ENCODE results near the gene SYNE4.
A peak's percentile ranks its signal among the peaks of the same experiment; 100 is the strongest.

Gene SYNE4, protein sequence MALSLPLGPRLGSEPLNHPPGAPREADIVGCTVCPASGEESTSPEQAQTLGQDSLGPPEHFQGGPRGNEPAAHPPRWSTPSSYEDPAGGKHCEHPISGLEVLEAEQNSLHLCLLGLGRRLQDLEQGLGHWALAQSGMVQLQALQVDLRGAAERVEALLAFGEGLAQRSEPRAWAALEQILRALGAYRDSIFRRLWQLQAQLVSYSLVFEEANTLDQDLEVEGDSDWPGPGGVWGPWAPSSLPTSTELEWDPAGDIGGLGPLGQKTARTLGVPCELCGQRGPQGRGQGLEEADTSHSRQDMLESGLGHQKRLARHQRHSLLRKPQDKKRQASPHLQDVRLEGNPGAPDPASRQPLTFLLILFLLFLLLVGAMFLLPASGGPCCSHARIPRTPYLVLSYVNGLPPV
- long read RNA-seq: 0 reads

DNA sequence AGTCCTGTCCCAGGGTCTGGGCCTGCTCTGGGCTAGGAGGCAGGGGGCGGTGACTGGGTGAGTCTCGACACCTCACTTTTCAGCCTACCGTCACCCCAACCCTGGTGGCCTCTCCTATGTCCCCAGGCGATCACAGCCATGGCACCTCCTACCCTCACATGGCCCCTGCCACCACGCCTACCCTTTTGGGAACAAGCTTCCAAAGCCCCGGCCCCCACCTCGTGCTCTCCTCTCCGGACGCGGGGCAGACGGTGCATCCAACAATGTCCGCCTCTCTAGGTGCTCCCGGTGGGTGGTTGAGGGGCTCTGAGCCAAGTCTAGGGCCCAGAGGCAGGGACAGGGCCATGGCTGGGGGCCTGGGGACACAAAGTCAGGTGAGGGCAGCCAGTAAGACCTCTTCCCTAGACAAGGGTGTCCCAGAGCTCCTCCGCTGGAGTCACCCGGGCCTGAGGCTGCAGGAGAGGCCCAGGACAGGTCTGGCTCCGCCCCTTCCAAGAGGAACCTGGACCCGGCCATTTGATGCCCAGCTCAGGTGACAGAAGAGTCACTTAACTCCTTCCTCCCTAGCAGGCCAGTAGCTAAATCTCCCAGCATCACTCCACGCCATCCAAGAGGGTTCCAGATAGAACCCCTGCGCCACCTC, at the start of gene SYNE4:
SYNE4 (minus strand) TSS at position 478 of the 643 bp plus-strand sequence; CDS start at position 346, 132 bp downstream.
- H3K27ac ChIP-seq (replicated peaks): no peak within 1 kb of the TSS
- no peak for DNase-seq (ENCODE audit: low read depth in 1 of 2, low spot score in 1 of 2)
- no peak within 1 kb of the TSS for H3K4me3 ChIP-seq (replicated peaks; ENCODE audit: insufficient read depth, low read length)
- H3K27me3 ChIP-seq (ENCODE audit: insufficient read depth, poor library complexity, severe bottlenecking): no peaks in the 10 kb centered on the region
- TF ChIP-seq CTCF (IDR thresholded peaks at IDR 0.05; ENCODE audit: insufficient read depth, low read length) (no peak), GABPA (IDR thresholded peaks at IDR 0.05; ENCODE audit: low read depth) (no peak), POLR2AphosphoS5 (IDR thresholded peaks at IDR 0.05; ENCODE audit: low read depth) (no peak), REST (IDR thresholded peaks at IDR 0.05; ENCODE audit: insufficient replicate concordance, low read depth) (no peak), SPI1 (IDR thresholded peaks at IDR 0.05; ENCODE audit: borderline replicate concordance, low read depth) (no peak)

DNA sequence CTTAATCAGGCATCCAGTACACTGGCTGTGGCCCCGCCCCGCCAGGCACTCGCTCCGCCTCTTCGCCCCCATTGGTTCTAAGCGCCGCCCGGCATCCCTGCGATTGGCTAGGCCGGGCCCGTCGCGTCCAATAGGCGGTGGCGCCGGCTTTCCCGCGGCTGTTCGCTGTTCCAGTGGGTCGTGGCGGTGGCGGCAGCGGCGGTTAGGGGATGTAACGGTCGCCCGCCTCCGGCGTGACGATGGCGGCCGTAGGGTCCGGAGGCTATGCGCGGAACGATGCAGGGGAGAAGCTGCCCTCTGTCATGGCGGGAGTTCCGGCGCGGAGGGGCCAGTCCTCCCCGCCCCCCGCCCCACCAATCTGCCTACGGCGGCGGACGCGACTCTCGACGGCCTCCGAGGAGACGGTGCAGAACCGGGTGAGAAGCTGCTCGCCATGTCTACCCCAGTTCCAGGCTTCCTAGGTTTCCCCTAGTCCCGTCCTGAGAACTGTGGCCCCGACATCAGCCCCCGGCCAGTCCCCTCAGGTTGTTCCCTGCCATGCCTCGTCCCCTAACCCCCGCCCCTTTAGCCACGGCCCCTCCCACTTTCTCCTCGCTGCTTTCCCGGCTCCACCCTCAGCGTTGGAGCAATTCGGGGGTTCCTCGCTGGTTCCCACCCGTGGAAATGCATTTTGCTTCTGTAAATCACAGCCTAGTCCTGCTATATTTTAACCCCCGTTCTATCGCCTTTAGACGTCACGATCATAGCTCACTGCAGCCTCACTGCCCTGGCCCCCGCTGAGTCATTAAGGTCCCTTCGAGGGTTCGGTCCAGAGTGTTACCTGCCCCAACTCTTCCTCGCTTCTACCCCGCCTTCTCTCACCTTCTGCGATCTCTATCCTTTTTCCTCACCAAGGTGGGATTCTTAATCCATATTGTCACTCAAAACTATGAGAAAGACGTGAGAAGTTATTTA, 46.4 kb upstream of the SYNE4 start, which contains the start of gene WDR62:
WDR62 (plus strand) TSS at position 165 of the 954 bp plus-strand sequence; CDS start at position 240, 75 bp downstream.
- H3K27ac ChIP-seq (replicated peaks): peak within 1 kb of the TSS; percentile 88
- TF ChIP-seq REST (IDR thresholded peaks at IDR 0.05; ENCODE audit: insufficient replicate concordance, low read depth): no peak
- peak; percentile 73 for TF ChIP-seq POLR2AphosphoS5 (IDR thresholded peaks at IDR 0.05; ENCODE audit: low read depth)
- DNase-seq (ENCODE audit: low read depth in 1 of 2, low spot score in 1 of 2): peak; percentile 80 to 94
- H3K27me3 ChIP-seq (ENCODE audit: insufficient read depth, poor library complexity, severe bottlenecking): no peaks in the 10 kb centered on the region
- peak within 1 kb of the TSS; percentile 88 for H3K4me3 ChIP-seq (replicated peaks; ENCODE audit: insufficient read depth, low read length)

- DNase-seq (ENCODE audit: low read depth in 1 of 2, low spot score in 1 of 2): peak; percentile 98 to 100
- H3K27ac ChIP-seq (replicated peaks): peak within 1 kb of the TSS; percentile 88
Measured at GRCh38 chr19:36054119-36054732, 45.6 kb upstream of the SYNE4 start, which contains the start of gene THAP8. Gene THAP8 (minus strand): TSS chr19:36054285. CDS start chr19:36054217, 68 bp downstream.

More at GRCh38 chr19:36054119-36054732, 45.6 kb upstream of the SYNE4 start, which contains the start of gene THAP8:
- Histone ChIP-seq H3K27me3 (ENCODE audit: insufficient read depth, poor library complexity, severe bottlenecking) (no peaks in the 10 kb centered on the region), H3K4me3 (replicated peaks; ENCODE audit: insufficient read depth, low read length) (peak within 1 kb of the TSS; percentile 88)
- TF ChIP-seq REST (IDR thresholded peaks at IDR 0.05; ENCODE audit: insufficient replicate concordance, low read depth) (no peak), CTCF (IDR thresholded peaks at IDR 0.05; ENCODE audit: insufficient read depth, low read length) (peak; percentile 9), POLR2AphosphoS5 (IDR thresholded peaks at IDR 0.05; ENCODE audit: low read depth) (peak; percentile 40; the same call in 1 of the 2 replicates)
